HG02943 (cell line): Measurements from ENCODE around the gene TNNI2.

Source experiments
- ATAC-seq: cut with Tn5 transposase; IDR thresholded peaks from one replicate; pipeline ENCODE4 v1.9.1; 2021; ENCODE audit warnings: mild to moderate bottlenecking, low read depth, moderate library complexity; ENCODE audit not compliant: unreplicated experiment

TNNI2 gene

DNA sequence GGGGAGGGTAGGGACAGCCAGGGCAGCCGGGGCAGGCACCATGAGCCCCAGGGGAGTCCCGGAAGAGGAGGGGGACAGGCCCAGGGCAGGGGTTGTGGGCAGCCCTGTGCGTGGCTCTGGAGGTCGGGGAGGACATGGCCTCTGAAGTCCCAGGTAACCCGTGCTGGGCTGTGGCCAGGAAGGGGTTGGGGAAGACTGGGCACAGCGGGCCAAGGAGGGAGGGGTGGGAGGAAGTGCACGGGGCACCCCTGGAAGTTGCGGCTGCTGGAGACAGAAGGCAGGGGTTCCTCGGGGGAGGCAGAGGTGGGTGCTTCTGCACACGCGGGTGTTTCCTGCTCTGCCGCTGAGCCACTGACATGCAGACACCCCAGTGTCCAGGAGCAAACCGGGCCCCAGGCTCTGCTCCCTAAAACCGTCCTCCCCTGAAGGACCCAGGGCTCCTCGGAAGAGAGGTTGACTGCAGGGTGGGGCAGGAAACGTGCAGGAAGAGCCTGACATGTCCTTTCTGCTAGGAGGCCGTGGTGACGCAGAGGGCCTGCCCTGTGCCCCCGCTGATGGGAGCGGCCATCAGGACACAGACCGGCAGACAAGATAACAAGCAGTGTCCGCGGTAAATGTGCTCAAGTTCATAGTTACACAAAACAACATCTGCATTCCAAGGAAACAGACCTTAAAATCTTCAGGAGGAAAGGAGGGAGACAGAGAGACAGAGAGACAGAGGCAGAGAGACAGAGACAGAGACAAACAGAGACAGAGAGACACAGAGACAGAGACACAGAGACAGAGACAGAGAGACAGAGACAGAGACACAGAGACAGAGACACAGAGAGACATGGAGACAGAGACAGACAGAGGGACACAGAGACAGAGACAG lies 5.7 kb downstream of the TNNI2 start:
- ATAC-seq, result no peak

DNA sequence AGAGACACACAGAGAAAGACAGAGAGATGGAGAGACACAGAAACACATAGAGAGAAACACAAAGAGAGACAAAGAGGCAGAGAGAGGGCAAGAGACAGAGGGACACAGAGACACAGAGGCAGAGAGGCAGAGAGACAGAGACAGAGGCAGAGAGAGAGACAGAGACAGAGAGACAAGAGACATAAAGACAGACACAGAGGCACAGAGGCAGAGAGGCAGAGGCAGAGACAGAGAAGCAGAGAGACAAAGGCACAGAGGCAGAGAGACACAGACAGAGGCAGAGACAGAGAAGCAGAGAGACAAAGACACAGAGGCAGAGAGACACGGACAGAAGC lies 6.3 kb downstream of the TNNI2 start:
- ATAC-seq, result no peak

- no peak for ATAC-seq
These were observed 7.0 kb downstream of the TNNI2 start for GRCh38 chr11:1845561-1846452.

- ATAC-seq, result no peak
These were observed 7.7 kb downstream of the TNNI2 start for GRCh38 chr11:1846453-1846932.

DNA sequence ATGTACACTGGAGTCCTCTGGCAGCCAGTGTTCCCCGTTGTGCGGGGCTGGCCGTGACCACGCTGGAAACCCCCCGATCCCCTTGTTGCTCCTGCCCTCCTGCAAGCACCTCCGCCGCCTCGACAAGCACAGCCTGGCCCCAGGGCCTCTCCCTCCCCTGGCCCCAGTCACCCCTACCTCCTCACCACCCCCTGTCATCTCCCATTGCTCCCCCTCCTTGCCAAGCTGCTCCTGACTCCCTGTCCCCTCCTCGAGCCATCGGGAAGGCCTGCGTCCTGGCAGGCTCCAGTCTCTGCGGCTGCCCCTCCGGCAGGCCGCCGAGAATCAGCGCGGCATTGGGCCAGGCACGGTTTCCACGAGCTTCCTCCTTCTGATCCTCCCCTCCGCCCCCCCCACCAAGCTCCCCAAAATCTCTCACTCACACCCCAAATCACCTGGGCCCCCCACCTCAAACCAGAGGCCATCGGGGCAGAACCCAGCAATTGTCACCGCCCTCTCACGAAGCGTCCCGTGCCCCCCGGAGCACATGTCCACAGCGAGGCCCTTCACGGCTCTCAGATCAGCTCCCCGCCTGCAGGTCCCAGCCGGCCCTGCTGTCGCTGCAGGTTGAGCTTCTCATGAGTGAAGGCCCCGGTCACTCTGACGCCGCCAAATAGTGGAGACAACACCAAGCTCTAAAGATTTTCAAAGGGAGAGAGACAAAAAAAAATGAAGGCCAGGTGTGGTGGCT lies 8.4 kb downstream of the TNNI2 start:
- ATAC-seq, result no peak

DNA sequence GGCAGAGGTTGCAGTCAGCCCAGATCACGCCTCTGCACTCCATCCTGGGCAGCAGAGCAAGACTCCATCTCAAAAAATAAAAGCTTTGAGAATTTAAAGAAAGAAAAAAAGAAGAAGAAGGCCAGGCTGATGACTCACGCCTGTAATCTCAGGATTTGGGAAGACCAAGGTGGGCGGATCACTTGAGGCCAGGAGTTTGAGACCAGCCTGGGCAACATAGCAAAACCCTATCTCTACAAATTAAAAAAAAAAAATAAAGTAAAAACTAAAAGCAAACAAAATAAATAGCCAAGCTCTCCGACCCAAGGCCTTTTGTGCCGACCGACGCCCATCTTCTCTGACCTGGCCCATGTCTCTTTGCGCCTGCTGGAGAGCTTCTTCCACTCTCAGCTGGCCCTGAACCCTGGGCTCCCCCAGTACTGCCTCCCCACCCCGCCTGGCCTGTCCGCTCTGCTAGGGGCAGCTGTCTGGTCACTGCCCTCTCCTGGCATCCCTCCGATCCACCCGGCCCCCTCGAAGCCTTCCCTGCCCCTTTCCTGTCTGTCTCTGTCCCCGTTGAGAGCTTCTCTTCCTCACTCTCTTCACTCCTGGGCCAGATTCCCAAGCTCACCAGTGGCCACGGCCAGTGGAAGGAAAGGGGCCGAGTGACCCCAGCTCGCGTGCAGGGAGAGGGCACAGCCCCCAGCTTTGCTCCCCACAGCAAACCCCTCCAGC lies 9.3 kb downstream of the TNNI2 start:
- ATAC-seq, result no peak

GRCh38 chr11:1848640-1849430 lies 10.1 kb downstream of the TNNI2 start:
- no peak for ATAC-seq

- no peak for ATAC-seq
These were observed 12.8 kb downstream of the TNNI2 start for GRCh38 chr11:1851468-1852180.

- ATAC-seq, result peak; percentile 1
These were observed 13.6 kb downstream of the TNNI2 start for GRCh38 chr11:1852271-1852876.

DNA sequence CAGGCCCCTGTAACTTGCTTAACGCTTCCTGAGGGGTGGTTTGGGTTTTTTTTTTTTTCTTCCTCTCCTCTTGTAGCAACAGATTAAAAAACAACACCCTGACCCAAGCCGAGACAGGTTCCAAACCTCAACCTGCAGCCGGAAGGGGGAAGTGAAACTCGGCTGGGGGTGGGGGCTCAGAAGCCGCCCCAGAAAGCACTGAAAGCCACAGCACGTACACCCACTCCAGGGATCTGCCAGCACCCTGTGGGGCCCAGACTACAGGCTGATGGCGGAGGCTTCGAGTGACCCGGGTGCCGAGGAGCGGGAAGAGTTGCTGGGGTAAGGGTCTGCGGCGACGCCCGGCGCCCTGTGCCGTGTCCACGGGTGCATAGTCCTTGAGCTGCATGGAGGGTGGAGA lies 14.1 kb downstream of the TNNI2 start, which contains the start of gene LSP1:
Gene LSP1, plus strand, starts transcription at position 208 of the 400 bp plus-strand sequence. Its CDS starts 61 bp downstream, at position 269.
- ATAC-seq, result peak; percentile 45

DNA sequence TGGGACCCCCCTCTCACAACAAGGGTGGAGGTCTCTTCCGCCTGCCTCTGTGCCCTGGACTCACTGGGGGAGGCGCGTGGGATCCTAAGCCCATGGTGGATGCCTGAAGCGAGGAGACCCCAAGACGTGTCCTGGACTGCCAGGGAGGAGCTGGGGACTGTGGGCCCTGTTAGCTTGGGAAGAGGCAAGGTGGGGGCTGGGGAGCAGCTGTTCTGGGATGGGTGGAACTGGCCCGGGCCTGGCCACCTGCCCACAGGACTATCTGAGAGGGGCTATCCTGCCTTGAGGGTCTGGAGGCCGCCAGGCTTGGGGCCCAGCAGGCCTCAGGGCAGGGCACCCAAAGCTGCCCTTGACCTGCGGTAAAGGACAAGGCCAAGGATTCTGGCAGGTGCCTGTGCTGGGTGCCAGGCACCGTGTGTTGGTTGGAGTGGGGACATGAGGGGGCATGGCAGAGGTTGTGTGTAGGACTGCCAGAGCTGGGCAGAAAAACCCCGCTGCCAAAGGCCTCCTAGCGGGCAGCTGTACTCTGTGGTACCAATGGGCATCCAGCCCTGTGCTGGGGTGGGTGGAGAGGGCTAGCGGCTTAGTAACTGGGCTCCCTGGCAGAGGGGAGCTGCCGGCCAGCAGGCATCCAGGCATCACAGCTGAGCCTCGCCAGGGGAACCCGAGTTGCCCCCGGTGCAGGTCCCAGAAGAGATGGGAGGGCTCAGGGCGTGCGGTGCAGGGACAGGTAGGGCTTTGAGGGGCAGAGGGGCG lies 14.8 kb downstream of the TNNI2 start:
- ATAC-seq, result no peak

GRCh38 chr11:1854132-1854948 lies 15.6 kb downstream of the TNNI2 start:
- ATAC-seq, result peak; percentile 25

DNA sequence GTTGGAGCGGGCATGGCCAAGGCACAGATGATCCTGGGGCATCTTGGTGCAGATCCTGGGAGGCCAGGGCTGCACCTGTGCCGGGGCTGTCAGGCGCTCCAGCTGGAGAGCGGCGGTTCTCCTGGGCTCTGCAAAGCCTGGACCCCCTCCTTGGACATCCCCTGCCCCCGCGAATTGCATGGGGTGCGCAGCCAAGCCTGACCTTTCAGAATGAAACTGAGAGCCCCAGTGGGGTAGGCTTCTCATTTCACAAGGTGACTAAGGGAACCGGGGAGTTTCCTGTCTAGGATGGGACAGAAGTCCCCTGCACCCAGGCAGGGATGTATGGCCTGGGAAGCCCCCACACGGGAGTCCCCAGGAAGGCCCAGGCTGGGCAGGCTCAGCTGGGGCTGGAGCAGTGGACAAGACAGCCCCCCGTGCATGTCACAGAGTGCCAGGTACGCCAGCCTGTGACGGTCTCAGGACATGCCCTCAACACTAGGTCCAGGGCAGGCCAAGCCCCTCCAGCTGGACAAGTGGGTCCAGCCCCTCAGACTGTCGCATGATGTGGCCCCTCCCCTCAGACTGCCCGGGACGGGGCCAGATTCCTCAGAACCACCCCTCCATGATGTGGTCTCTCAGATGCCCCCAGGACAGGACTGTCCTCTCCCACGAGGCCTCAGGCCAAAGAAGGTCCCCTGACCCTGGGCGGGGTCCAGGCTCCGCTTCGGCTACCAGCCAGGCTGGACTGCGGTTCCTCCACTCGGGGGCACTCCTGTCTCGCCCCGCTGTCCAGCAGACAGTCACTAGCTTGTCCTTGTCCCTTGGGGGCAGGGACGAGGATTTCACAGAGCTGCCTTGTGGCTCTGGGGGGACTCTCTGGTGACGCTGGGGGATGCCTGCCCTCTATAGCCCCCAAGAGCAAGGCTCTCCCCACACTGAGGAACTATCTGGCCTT lies 16.4 kb downstream of the TNNI2 start:
- ATAC-seq, result peak; percentile 25

DNA sequence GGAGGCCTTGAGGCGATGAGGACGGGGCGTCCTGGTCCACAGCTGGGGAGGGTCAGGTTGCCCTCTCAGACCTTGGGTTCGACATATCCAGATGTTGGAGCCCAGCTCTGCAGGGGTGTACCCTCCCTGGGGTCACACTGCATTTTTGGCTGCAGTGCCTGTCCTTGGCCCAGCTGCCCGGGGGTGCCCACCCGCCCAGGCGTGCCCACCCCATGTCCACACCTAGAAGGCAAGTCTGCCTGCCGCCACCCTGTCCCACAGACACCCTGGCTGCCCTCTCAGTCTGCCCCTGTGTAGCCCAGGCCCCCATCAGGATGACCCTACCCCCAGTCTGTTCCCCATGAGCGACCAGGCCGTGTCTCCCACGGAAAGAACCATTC lies 17.1 kb downstream of the TNNI2 start:
- no peak for ATAC-seq

- no peak for ATAC-seq
These were observed 17.7 kb downstream of the TNNI2 start for GRCh38 chr11:1856306-1857005.
